Ramos (cell line): ENCODE measurements around the gene RAB33B.

Source experiments
- in situ Hi-C: fragments of 300-500 bp; cut with MboI; formaldehyde crosslinking; loops from one replicate; pipeline ENCODE4 v1.14.3; 2022; ENCODE audit warnings: low sequenced_read_pairs; ENCODE audit not compliant: unreplicated experiment

RAB33B gene

GRCh38 chr4:139503622-139504166 is 49.8 kb downstream of the RAB33B start:
- in situ Hi-C loops: no loop called here

- in situ Hi-C loops: no loop called here
Observed at GRCh38 chr4:139506774-139507173, 52.9 kb downstream of the RAB33B start.

GRCh38 chr4:139508581-139509237 is 54.8 kb downstream of the RAB33B start:
- in situ Hi-C loops: no loop called here

GRCh38 chr4:139509727-139510410 is 55.9 kb downstream of the RAB33B start:
- in situ Hi-C loops: no loop called here

- in situ Hi-C loops: no loop called here
Observed at GRCh38 chr4:139511320-139511719, 57.4 kb downstream of the RAB33B start.

GRCh38 chr4:139514382-139515059 is 60.6 kb downstream of the RAB33B start:
- in situ Hi-C loops: no loop called here

GRCh38 chr4:139515531-139515958 is 61.6 kb downstream of the RAB33B start:
- in situ Hi-C loops: no loop called here

GRCh38 chr4:139521754-139522401 is 68.0 kb downstream of the RAB33B start:
- in situ Hi-C loops: no loop called here

- in situ Hi-C loops: no loop called here
Observed at GRCh38 chr4:139522457-139522856, 68.5 kb downstream of the RAB33B start.

GRCh38 chr4:139523076-139523475 is 69.2 kb downstream of the RAB33B start:
- in situ Hi-C loops: no loop called here

- in situ Hi-C loops: no loop called here
Observed at GRCh38 chr4:139524062-139524631, 70.2 kb downstream of the RAB33B start.

- in situ Hi-C loops: no loop called here
Observed at GRCh38 chr4:139525414-139525813, 71.5 kb downstream of the RAB33B start.
